H1 (cell line): ENCODE data around the gene LDLRAD3. TPM values are rescaled to one million over a fixed set of nuclear protein-coding genes. Genes with fewer than 3 reads are reported as not detected.

Source experiments
- CREB1 ChIP-seq: IDR thresholded peaks from 2 replicates; pipeline ENCODE4 v1.6.1; 2012; ENCODE audit warnings: inconsistent platforms
- HDAC2 ChIP-seq, 2 experiments: fragments of 300-600 bp in 1 of 2; sonication (generic) in 1 of 2; IDR thresholded peaks; 2 replicates each; pipeline ENCODE4 v1.6.1; 2011 to 2012; ENCODE audit warnings: low read depth in 2 of 2, low read length in 2 of 2, mild to moderate bottlenecking in 2 of 2, moderate library complexity in 2 of 2, borderline replicate concordance in 1 of 2, inconsistent platforms in 1 of 2
- SP1 ChIP-seq: IDR thresholded peaks from 2 replicates; pipeline ENCODE4 v1.6.1; 2011; ENCODE audit warnings: low read depth, low read length
- SP2 ChIP-seq: IDR thresholded peaks from 2 replicates; pipeline ENCODE4 v1.6.1; 2012; ENCODE audit warnings: mild to moderate bottlenecking, low read length, inconsistent platforms
- polyA plus RNA-seq, 7 experiments: library from polyadenylated mRNA; depleted of rRNA in 3 of 7; stranded (reverse) in 5 of 7; unstranded in 2 of 7; fragments of >200 nt in 5 of 7; fragments of 200-250 nt in 2 of 7; gene quantifications; 1 replicate in 5 of 7; 2 replicates in 1 of 7; 4 replicates in 1 of 7; pipeline versions ENCODE4 v1.2.1 to v1.2.3, GENCODE V29; 2011 to 2013; ENCODE audit warnings: missing spikeins in 2 of 7, mixed read lengths in 2 of 7
- total RNA-seq: library from RNA; stranded (reverse); fragmentation: NEBNext Ultra II Directional; extraction: Animal tissue kit (Norgen Biotek cat#: 25700); gene quantifications from 2 replicates; pipeline ENCODE4 v1.2.1, GENCODE V29; 2021

Gene LDLRAD3
- total and polyA plus RNA-seq, 2 of the 8 experiments (the other 6 are each of a cell fraction or from before 2014, with no cell fraction given) = 18.6 to 22.8 TPM

- TF ChIP-seq CREB1 = no peak
- no peak for TF ChIP-seq SP1
- TF ChIP-seq SP2 = no peak
- TF ChIP-seq HDAC2 (IDR thresholded peaks at IDR 0.05; ENCODE audit: borderline replicate concordance in 1 of 2, low read depth in 2 of 2, low read length in 2 of 2) = no peak
These were observed 56.8 kb downstream of the LDLRAD3 start (continued) for GRCh38 chr11:36000616-36001190.
